CD4-positive, alpha-beta T cell treated with Interferon gamma for 1 hour (primary cell): Measurements from ENCODE around the gene ADRB1.

Experiments
- DNase-seq: peaks from one replicate; pipeline ENCODE4 v3.0.0-alpha.2; 2020

ADRB1 gene

DNA sequence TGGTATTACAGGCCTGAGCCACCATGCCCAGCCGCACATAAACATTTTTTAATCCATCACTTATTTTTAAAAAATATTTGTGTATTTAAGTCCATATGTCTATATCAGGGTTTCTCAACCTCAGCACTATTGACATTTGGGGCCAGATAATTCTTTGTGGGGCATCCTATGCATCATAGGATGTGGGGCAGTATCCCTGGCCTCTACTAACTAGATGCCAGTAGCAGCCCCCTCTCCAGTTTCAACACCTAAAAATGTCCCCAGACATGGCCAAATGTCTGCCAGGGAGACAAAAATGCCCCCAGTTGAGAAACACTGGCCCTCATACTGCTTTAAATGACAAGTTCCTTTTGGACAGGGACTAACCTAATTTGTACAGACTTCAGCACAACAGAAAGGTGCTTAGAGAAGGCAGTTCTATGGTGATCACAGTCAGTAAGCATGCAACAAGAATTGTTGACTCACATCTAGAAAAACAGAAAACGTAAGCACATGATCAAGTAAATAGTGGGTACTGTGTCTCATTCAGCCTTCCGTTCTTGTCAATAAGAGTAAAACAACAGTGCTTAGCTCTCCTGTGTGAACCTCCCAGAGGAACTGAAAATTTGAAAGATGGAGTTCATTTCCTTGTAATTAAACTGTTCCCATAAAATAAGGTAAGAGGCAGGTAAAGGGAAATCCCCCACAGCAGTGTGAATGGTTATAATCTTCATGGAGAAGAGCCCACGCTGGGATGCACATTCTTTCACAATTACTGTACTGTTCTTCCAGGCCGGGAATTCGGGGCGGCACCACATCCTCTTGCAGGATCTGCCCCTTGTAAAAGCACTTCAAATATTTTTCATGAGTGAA, 17.3 kb upstream of the ADRB1 start:
- no peak for DNase-seq

DNA sequence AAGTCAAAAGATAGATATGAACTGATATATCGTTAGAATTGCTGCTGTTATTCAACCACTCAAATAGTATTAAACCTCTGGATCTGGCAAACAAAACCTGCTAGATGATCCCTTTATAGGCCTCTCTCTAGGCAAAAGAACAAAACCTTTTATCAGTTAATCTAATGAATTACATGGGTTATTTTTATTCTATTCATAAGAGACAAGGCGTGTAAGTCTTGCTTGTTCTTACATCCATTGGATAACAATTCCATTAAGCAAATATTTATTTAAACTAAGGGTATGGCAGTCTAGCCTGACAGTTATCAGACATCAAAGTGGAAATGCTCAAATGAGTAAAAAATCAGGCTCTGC, 16.6 kb upstream of the ADRB1 start:
- DNase-seq = no peak

DNA sequence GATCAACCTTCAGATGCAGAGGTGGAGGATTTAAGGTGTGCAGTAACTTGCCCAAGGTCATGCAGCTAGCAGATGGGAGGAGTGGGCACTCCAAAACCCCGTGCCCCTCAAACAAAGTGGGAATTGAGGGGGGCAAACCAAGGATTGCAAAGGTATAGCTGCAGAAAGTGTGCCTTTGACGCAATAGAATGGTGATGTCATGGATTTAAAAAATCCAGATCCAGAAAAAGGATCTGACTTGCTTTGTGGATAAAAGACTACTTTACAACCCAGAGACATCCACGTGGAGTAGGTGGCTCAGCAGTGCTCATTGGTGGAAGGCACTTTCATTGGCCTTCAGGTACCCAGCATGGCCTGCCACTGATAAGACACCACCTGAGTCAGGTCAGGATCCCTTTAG, 15.7 kb upstream of the ADRB1 start:
- no peak for DNase-seq

DNA sequence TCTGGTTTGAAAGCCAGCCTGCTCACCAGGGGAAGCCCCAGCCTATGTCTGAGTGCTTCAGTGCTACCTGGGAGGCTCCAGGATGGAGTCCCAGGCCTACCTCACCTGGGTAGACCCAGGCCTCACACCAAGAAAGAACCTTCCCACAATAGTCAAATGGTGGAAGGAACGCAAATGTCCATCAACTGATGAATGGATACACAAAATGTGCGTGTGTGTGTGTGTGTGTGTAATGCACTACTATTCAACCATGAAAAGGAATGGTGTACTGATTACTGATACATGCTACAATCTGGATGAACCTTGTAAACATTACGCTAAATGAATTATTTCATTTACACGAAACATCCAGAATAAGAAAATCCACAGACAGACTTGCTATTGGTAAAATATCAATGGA, 15.2 kb upstream of the ADRB1 start:
- no peak for DNase-seq

DNA sequence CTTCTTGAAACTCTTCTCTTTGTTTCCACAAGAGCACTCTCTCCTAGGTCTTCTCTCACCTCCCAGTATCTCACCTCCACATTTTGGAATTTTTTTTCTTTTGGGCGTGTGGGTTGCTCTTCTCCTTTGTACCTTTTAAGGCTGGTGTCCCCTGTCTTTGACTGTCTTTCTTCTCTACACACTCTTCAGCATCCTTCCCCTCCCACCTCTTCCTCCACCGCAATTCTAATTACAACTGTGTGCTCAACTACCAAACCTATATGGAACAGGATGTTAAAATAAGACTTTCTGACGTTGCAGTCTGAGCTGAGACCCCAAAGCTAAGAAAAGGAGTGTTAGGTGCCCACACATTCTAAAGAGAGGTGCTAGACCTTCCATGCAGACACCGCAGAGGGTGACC, 14.0 kb upstream of the ADRB1 start:
- no peak for DNase-seq

DNA sequence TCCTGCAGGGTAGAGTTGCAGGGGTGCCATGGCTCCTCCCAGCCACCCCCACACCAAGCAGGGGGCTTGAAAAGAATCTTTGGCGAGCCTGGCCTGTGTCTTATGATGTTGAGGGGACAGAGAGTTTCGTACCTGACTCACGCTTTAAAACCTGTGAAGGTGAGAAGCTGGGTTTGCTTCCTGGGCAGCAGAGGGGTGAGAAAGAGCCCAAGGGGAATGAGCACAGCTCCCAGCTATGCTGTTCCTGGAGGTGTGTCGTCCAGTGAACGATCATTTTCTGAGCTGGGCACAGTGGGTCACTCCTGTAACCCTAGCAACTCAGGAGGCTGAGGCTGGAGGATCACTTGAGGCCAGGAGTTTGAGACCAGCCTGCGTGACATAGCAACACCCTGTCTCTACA, 13.5 kb upstream of the ADRB1 start:
- DNase-seq = no peak

DNA sequence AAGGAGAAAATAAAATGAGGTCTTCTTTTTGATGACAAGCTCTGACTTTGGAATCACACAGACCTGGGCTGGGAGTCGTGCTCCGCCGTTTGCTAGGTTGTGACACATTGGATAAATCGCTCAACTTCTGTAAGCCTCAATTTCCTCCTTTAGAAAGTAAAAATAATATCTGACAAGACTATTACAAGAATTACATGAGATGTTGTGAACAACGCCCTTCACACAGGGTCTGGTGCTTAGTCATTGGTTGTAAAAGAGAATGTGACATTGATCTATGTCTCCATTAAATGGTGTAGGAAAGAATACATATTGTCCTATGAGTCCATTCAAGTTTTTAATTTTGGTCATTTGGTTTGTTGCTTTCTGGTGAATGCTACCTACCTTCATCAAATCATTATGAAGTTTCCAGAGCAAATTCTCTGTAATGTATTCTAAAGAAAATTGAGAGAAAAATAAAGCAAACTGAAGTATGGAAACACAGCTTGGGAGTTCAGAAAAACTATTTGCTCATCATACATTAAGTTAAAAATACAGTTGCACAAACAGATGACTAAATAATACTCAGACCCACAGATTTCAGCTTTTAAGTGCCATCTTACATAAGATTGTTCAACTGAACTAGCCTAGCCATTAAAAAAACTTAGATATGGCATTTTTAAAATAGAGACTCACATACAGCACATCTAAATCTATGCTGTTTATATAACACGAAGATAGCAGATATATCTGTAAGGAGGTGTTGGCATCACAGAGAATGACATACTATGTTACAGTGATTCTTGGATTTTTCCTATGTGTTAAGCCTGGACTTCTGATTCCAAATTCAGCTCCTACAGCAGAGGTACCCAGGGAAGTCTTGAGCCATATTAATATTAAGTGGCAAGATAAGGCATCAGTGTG, 12.3 kb upstream of the ADRB1 start:
- peak; percentile 1 for DNase-seq

DNA sequence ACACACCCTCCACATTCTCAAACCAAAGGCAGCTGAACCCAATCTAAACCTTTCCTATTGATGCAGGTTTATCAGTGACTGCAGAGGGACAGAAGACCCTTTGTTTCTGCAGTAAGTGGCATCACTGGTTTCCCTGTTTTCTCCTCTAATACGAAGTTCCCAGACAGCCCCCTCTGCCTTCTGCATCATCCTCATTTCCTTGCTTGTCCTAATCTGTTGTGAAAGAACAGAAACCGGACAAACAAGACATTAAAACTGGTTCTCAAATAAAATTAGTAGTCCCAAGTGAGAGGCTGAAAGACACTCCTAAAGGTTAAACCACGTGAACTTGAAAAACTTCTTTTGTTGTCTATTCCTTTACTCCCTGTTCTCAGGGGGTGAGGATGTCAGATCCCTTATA, 10.1 kb upstream of the ADRB1 start:
- no peak for DNase-seq

DNA sequence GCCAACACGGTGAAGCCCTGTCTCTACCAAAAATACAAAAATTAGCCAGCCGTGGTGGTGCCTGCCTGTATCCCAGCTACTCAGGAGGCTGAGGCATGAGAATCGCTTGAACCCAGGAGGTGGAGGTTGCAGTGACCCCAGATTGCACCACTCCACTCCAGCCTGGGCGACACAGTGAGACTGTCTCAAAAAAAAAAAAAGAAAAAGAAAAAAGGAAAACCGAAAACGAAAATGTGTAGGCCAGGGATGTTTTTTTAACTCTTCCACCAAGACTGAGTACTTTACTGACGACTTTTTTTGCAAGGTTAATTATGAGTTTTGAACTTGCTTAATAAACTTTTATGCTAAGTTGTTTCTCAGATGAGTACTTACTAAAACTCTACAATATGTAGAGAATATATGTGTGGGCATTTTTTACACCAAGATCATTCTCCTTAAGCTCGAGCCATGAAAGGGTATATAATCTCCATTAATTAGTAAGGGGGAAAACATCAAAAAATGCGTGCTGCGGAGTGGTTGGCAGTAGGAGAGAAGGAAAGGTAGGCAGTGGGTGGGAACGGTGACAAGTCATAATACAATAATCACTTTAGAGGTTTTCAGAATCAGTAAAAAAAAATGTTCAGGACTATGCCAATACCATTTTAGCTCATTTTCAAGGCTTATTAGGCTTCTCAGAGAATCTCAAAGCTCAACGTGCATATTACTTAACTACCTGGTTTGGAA, 8.6 kb upstream of the ADRB1 start:
- DNase-seq = peak; percentile 6

DNA sequence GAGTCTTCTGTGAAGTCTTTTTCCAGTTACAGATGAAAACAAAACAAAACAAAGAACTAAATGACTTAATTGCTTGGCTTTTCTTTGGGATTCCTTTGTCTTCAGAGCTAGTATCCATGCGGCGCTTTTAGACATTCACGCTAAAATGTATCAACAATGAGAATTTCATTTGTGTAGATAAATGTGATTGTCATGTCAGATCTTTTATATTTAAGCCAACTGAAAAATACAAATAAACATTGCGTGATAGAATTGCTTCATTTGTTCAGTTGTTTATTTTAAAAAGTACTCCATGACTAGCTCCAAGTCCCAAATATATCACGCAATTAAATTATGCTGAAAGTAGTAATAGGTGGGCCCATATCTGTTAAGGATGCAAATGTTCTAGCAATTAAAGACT, 7.9 kb upstream of the ADRB1 start:
- no peak for DNase-seq

DNA sequence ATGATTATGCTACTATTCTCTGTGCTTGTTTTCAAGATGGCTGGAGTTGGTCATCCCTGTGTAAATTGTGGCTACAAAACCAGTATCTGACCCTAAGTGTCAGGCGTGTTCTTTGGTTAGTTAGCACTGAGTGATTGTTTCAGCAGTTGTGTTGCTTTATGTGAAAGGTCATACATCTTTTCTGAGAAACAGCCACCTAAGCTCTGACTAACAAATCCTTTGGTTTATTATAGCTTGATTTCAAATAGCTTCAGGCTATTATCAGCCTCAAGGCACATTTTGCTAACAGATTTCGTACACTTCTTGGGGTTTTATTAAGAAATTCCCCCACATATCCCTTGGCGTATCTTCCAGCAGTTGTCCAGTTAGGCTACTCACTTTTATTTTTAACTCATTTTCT, 4.8 kb upstream of the ADRB1 start:
- no peak for DNase-seq

DNA sequence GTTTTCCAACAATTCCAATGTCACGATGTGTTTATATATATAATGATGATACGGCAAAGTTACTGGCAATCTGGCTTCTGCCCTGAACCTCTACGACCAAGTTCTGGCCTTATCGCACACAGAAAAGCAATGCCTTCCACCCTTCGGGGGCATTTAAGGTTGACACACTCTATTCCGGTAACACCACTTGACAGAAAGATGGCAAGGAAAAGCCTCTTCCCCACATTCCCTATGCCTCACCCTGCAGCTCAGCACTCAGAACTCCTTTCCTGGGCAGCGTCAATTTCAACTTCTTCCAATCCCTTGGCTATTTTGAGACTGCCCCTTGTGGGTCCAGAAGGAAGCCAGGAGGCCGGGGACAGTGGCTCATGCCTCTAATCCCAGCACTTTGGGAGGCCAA, 2.5 kb upstream of the ADRB1 start:
- no peak for DNase-seq

DNA sequence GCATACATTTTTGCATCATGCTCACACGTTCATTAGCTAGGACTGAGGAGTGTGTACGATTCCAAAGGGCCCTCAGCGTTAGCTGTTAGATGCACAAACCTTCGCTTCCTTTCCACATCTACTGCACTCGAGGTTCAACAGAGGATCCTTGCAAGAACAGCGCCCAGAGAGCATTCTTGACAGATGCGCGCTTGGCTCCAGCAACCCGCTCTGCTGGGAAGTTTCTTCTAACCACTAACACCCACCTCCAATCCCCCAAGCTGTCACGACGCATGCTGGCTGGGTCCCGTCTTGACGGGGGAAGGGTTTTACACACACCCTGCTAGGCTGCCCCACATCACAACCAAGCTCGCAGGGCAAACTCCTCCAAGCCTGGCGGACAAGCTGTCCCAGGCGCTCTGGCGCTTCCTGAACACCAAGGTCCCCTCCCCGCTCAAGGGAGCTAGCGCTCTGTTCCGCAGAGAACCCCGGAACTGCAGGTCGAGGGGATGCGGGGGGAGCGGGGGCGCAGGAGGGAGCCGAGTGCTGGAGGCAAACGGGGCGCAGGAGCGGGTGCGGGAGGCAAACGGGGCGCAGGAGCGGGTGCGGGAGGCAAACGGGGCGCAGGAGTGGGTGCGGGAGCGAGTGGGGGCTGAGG, 653 bp upstream of the ADRB1 start:
- no peak for DNase-seq

DNA sequence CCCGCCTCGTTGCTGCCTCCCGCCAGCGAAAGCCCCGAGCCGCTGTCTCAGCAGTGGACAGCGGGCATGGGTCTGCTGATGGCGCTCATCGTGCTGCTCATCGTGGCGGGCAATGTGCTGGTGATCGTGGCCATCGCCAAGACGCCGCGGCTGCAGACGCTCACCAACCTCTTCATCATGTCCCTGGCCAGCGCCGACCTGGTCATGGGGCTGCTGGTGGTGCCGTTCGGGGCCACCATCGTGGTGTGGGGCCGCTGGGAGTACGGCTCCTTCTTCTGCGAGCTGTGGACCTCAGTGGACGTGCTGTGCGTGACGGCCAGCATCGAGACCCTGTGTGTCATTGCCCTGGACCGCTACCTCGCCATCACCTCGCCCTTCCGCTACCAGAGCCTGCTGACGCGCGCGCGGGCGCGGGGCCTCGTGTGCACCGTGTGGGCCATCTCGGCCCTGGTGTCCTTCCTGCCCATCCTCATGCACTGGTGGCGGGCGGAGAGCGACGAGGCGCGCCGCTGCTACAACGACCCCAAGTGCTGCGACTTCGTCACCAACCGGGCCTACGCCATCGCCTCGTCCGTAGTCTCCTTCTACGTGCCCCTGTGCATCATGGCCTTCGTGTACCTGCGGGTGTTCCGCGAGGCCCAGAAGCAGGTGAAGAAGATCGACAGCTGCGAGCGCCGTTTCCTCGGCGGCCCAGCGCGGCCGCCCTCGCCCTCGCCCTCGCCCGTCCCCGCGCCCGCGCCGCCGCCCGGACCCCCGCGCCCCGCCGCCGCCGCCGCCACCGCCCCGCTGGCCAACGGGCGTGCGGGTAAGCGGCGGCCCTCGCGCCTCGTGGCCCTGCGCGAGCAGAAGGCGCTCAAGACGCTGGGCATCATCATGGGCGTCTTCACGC, 825 bp downstream of the ADRB1 start:
- DNase-seq = peak; percentile 17

DNA sequence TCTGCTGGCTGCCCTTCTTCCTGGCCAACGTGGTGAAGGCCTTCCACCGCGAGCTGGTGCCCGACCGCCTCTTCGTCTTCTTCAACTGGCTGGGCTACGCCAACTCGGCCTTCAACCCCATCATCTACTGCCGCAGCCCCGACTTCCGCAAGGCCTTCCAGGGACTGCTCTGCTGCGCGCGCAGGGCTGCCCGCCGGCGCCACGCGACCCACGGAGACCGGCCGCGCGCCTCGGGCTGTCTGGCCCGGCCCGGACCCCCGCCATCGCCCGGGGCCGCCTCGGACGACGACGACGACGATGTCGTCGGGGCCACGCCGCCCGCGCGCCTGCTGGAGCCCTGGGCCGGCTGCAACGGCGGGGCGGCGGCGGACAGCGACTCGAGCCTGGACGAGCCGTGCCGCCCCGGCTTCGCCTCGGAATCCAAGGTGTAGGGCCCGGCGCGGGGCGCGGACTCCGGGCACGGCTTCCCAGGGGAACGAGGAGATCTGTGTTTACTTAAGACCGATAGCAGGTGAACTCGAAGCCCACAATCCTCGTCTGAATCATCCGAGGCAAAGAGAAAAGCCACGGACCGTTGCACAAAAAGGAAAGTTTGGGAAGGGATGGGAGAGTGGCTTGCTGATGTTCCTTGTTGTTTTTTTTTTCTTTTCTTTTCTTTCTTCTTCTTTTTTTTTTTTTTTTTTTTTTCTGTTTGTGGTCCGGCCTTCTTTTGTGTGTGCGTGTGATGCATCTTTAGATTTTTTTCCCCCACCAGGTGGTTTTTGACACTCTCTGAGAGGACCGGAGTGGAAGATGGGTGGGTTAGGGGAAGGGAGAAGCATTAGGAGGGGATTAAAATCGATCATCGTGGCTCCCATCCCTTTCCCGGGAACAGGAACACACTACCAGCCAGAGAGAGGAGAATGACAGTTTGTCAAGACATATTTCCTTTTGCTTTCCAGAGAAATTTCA, 1.7 kb downstream of the ADRB1 start:
- peak; percentile 50 for DNase-seq

DNA sequence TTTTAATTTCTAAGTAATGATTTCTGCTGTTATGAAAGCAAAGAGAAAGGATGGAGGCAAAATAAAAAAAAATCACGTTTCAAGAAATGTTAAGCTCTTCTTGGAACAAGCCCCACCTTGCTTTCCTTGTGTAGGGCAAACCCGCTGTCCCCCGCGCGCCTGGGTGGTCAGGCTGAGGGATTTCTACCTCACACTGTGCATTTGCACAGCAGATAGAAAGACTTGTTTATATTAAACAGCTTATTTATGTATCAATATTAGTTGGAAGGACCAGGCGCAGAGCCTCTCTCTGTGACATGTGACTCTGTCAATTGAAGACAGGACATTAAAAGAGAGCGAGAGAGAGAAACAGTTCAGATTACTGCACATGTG, 2.4 kb downstream of the ADRB1 start:
- DNase-seq = no peak

DNA sequence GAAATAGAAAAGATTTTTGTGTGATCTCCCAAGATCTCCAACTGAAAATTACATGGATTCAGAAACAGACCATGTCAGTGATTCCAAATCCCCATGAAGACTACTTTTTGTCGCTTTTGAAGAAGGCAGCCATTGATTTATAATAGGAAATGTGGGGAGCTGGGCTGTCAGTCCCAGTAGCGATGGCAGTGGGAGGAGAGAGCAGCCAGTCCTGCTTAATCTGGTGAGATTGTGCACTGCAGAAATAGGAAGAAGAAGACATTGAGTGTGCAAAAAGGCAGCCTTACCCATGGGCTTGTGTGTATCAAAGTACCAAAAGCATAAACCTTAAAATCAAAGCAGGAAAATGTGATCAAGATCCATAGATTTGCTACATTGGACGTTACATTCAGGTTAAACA, 4.8 kb downstream of the ADRB1 start:
- DNase-seq = no peak

DNA sequence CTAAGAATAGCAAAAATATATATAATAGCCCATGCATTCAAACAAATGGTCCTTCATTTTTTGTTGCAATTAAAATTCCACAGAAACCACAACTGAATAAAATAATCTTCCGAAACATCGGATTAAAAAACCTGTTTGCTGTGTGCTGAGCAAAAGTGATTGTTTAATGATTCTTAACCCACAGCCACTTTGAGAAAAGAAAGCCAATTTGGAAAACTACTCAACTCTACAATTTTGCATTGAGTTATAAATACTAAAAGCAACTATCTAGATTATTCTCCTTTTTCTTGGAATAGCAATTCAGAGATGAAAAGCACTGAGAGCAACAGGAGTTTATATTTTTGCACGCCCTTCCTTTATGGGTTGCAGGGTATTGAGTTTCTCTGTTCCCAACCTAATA, 8.0 kb downstream of the ADRB1 start:
- no peak for DNase-seq

DNA sequence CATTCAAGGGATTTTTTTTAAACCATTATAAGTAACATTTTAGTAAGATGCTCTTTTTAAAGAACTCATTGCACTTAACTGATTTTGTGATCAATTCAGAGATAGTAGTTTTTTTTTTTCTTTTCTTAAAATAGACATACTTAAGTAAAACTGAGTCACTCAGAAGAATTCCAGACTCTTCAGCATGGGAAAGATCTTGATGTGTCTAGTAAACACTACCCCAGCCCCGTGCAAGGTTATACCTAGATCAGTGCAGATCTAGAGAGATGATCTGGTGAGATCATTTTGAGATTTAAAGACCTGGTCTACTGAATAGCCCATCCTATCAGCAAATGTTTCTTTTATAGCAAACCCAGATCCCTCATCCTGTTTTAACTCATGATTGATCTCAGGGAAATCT, 8.6 kb downstream of the ADRB1 start:
- no peak for DNase-seq

DNA sequence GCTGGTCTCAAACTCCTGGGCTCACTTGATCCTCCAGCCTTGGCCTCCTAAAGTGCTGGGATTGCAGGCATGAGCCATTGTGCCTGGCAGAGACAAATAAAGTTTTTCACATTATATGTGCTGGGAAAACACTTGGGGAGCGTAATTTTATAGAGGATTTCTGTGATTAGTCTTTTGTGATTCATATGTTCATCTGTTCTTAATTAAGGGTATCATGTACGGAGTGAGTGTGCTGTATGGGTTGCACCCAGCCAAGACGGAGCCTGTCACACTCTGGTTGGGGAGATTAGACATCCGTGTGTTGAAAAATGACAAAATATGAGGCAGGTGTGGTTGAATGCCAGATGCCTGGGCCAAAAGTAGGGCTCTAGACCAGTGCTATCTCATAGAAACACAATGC, 10.3 kb downstream of the ADRB1 start:
- no peak for DNase-seq

DNA sequence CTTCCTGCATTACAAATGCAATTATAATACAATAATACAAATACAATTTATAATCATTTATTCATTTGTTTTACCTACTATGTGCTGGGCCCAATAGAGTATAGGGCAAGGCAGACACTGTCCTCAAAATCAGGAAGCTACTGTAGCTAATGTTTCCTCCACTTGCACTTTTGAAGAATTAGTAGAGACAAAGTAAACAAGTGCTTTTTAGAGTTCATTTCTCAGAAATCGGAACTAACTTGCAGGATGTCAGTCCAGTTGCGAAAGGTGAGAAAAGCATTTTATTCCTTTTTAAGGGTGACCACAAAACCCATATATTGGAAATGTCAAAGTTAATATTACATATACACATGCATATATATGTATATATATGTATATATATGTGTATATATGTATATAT, 14.2 kb downstream of the ADRB1 start:
- no peak for DNase-seq
